Prostate gland (tissue), 2 donors: ENCODE results near the gene GDF11. TPM values are rescaled to one million over a fixed set of nuclear protein-coding genes. Genes with fewer than 3 reads are reported as not detected.

ENCODE experiments used
- DNase-seq: peaks from one replicate; pipeline ENCODE4 v3.0.0-alpha.2; 2019; ENCODE audit warnings: low spot score
- H3K27ac ChIP-seq, 2 donors: fragments of 200-600 bp; sonication (generic); 2 replicates each; pipeline ENCODE4 v1.5.1; 2017 to 2019
- H3K27me3 ChIP-seq: fragments of 200-600 bp; sonication (generic); replicated peaks from 2 replicates; pipeline ENCODE4 v1.5.1; 2019; ENCODE audit not compliant: insufficient read depth
- H3K36me3 ChIP-seq, 2 donors: fragments of 200-600 bp; sonication (generic); 1 replicate in 1 of 2; 2 replicates in 1 of 2; pipeline versions ENCODE4 v1.5.1 to v1.8.1; 2017 to 2019
- H3K4me1 ChIP-seq: fragments of 200-600 bp; sonication (generic); replicated peaks from 2 replicates; pipeline ENCODE4 v1.5.1; 2019
- H3K4me3 ChIP-seq, 2 donors: fragments of 200-600 bp; sonication (generic); 2 replicates each; pipeline ENCODE4 v1.5.1; 2017 to 2019
- H3K9me3 ChIP-seq: fragments of 200-600 bp; sonication (generic); 2 replicates; pipeline ENCODE4 v1.5.1; 2017
- CTCF ChIP-seq, 4 experiments: fragments of 200-600 bp in 2 of 4; fragments of 450-650 bp in 2 of 4; sonication (generic) in 2 of 4; IDR thresholded peaks; 1 replicate in 3 of 4; 2 replicates in 1 of 4; pipeline ENCODE4 v1.5.1; 2016 to 2019; ENCODE audit warnings: antibody characterized with exemption in 4 of 4, mild to moderate bottlenecking in 2 of 4, moderate library complexity in 2 of 4
- POLR2A ChIP-seq: fragments of 450-650 bp; IDR thresholded peaks from one replicate; pipeline ENCODE4 v1.6.1; 2016; ENCODE audit warnings: antibody characterized with exemption, mild to moderate bottlenecking
- POLR2AphosphoS5 ChIP-seq: sonication (generic); formaldehyde crosslinking; IDR thresholded peaks from one replicate; pipeline ENCODE4 v1.6.1; 2017; ENCODE audit warnings: antibody characterized with exemption
- WGBS: methylation state at CpG from one replicate; pipeline ENCODE4 v1.1.5; 2018; 5-methylcytosine and 5-hydroxymethylcytosine counted together
- intact Hi-C: fragments of 100-400 bp; cut with DNase I; formaldehyde crosslinking; loops from one replicate; pipeline ENCODE4 v1.14.2; 2022
- total RNA-seq, 2 donors: library from RNA; depleted of rRNA; stranded (reverse); fragments of >200 nt; gene quantifications; one replicate each; pipeline ENCODE4 v1.1.0, GENCODE V29; 2016

GDF11 gene
- total RNA-seq, 2 donors from 2014 or later = 4.1 to 10.3 TPM

- no peaks in the 10 kb centered on the region for H3K9me3 ChIP-seq
- H3K27me3 ChIP-seq = no peaks in the 10 kb centered on the region
- H3K36me3 ChIP-seq = no peaks in the 10 kb centered on the region
- peak; percentile 93 for DNase-seq
- H3K4me3 ChIP-seq = peak within 1 kb of the TSS; percentile 88 to 94
- H3K4me1 ChIP-seq = peaks cover 9% of the 10 kb centered on the region
- intact Hi-C loops = loop anchor here (5.0 kb wide), 1 partner anchor 198 kb away; the partner anchor contains the start of gene PYM1
- TF ChIP-seq POLR2AphosphoS5 = peak; percentile 85
- TF ChIP-seq CTCF (IDR thresholded peaks at IDR 0.05) = no peak
- TF ChIP-seq POLR2A = peak; percentile 83
- peak within 1 kb of the TSS; percentile 99 for H3K27ac ChIP-seq
- 0% methylated on average over 44 of the region's 61 CpGs for WGBS
Observed at GRCh38 chr12:55728939-55729818, 13.7 kb upstream of the GDF11 start, which contains the start of gene CD63. Gene CD63, minus strand, starts transcription at chr12:55729009. Its CDS starts 668 bp downstream, at chr12:55728341.

GRCh38 chr12:55729819-55730818, 12.8 kb upstream of the GDF11 start:
- peaks cover 9% of the 10 kb centered on the region for H3K4me1 ChIP-seq
- 2% methylated on average over 19 of the region's 19 CpGs for WGBS
- H3K27me3 ChIP-seq = no peaks in the 10 kb centered on the region
- intact Hi-C loops = loop anchor here (5.0 to 10.0 kb wide), 3 partner anchors 197 to 375 kb away; partner anchors contain the start of genes PA2G4, PYM1 and RPS26
- no peaks in the 10 kb centered on the region for H3K9me3 ChIP-seq
- no peak for TF ChIP-seq POLR2A
- peak in 1 of 4 experiments; percentile 14 for TF ChIP-seq CTCF (IDR thresholded peaks at IDR 0.05)
- no peak for TF ChIP-seq POLR2AphosphoS5
- H3K27ac ChIP-seq = peak overlapping the region; percentile 99
- no peaks in the 10 kb centered on the region for H3K36me3 ChIP-seq
- H3K4me3 ChIP-seq = peak overlapping the region; percentile 88 to 94
- DNase-seq = peak; percentile 38

GRCh38 chr12:55732288-55732687, 10.6 kb upstream of the GDF11 start:
- Histone ChIP-seq H3K4me1 (peaks cover under 1% of the 10 kb centered on the region), H3K36me3 (no peaks in the 10 kb centered on the region), H3K27ac (no peak overlapping the region), H3K27me3 (no peaks in the 10 kb centered on the region), H3K9me3 (no peaks in the 10 kb centered on the region), H3K4me3 (no peak overlapping the region)
- intact Hi-C loops = loop anchor here (10.0 kb wide), 2 partner anchors 313 to 373 kb away; partner anchors contain the start of genes PA2G4 and RPS26
- 80% methylated on average over 4 of the region's 4 CpGs for WGBS
- DNase-seq = no peak
- TF ChIP-seq CTCF (IDR thresholded peaks at IDR 0.05) = no peak
- TF ChIP-seq POLR2AphosphoS5 = no peak
- TF ChIP-seq POLR2A = no peak

- Histone ChIP-seq H3K4me1 (no peaks in the 10 kb centered on the region), H3K27ac (no peak overlapping the region), H3K4me3 (no peak overlapping the region), H3K36me3 (no peaks in the 10 kb centered on the region), H3K9me3 (no peaks in the 10 kb centered on the region), H3K27me3 (no peaks in the 10 kb centered on the region)
- no peak for TF ChIP-seq POLR2A
- TF ChIP-seq CTCF (IDR thresholded peaks at IDR 0.05) = no peak
- no peak for TF ChIP-seq POLR2AphosphoS5
- DNase-seq = no peak
- WGBS = 92% methylated on average over 12 of the region's 14 CpGs
- intact Hi-C loops = loop anchor here (10.0 kb wide), 2 partner anchors 312 to 372 kb away; partner anchors contain the start of genes PA2G4 and RPS26
Observed at GRCh38 chr12:55733021-55733555, 9.8 kb upstream of the GDF11 start.
